Measurements from ENCODE around the gene PARVB.

DNA sequence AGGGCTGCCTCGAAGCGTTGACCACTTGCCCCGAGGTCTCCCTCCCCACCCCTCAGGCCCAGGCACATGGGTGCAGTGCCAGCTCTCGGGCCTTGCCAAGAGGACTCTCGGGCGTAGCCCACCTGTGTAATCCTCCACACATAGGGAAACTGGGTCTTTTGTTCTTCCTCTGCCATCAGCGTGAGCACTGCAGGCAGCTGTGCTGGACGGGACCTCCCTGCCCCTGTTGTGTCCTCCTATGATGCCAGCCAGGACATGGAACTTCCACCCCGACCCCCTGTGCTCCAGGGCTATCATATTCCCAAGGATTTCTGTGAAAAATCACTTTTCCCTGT lies 66.4 kb downstream of the PARVB start:
- TF ChIP-seq, protein P1, sequence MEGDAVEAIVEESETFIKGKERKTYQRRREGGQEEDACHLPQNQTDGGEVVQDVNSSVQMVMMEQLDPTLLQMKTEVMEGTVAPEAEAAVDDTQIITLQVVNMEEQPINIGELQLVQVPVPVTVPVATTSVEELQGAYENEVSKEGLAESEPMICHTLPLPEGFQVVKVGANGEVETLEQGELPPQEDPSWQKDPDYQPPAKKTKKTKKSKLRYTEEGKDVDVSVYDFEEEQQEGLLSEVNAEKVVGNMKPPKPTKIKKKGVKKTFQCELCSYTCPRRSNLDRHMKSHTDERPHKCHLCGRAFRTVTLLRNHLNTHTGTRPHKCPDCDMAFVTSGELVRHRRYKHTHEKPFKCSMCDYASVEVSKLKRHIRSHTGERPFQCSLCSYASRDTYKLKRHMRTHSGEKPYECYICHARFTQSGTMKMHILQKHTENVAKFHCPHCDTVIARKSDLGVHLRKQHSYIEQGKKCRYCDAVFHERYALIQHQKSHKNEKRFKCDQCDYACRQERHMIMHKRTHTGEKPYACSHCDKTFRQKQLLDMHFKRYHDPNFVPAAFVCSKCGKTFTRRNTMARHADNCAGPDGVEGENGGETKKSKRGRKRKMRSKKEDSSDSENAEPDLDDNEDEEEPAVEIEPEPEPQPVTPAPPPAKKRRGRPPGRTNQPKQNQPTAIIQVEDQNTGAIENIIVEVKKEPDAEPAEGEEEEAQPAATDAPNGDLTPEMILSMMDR (IDR thresholded peaks at IDR 0.05; ENCODE audit: low read depth, low read length), result no peak
- no peak for TF ChIP-seq EZH2phosphoT487 (IDR thresholded peaks at IDR 0.05; ENCODE audit: low read depth)
